Activated B cell treated with CpG ODN at 0.5 μM for 24 hours (primary cell): Measurements from ENCODE around the gene ARID3A. TPM values are rescaled to one million over a fixed set of nuclear protein-coding genes. Genes with fewer than 3 reads are reported as not detected.

Source experiments
- ATAC-seq: fragments of 200-7000 bp; cut with Tn5 transposase; one replicate; pipeline ENCODE4 v1.10.0; 2021; ENCODE audit warnings: low read depth, mild to moderate bottlenecking, moderate library complexity
- CTCF ChIA-PET: fragments of 350-600 bp; sonication (Branson Sonifier 250); formaldehyde crosslinking; loops from one replicate; lab custom pipeline; 2021; ENCODE audit warnings: antibody characterized with exemption; lab: Charles Lee
- POLR2A ChIA-PET: fragments of 350-600 bp; sonication (Branson Sonifier 250); formaldehyde crosslinking; loops from one replicate; lab custom pipeline; 2021; ENCODE audit warnings: antibody characterized with exemption; lab: Charles Lee
- DNase-seq: peaks from one replicate; pipeline ENCODE4 v3.0.0; 2022
- H3K27ac Mint-ChIP-seq: one replicate; pipeline ENCODE4 v1.8.0; 2020; ENCODE audit warnings: mixed read lengths
- H3K27me3 Mint-ChIP-seq: one replicate; pipeline ENCODE4 v1.8.0; 2021; ENCODE audit warnings: mixed read lengths
- H3K36me3 Mint-ChIP-seq: one replicate; pipeline ENCODE4 v1.8.0; 2021; ENCODE audit warnings: low read depth, mixed read lengths
- H3K4me1 Mint-ChIP-seq: one replicate; pipeline ENCODE4 v1.8.0; 2021; ENCODE audit warnings: mixed read lengths
- H3K4me3 Mint-ChIP-seq: one replicate; pipeline ENCODE4 v1.8.0; 2020; ENCODE audit warnings: mild to moderate bottlenecking, mixed read lengths
- H3K9me3 Mint-ChIP-seq: one replicate; pipeline ENCODE4 v1.8.0; 2020; ENCODE audit warnings: mixed read lengths
- CTCF ChIP-seq: fragments of 200-600 bp; IDR thresholded peaks from one replicate; pipeline ENCODE4 v1.8.0; 2022; ENCODE audit warnings: antibody characterized with exemption, mild to moderate bottlenecking
- intact Hi-C: fragments of 100-400 bp; cut with micrococcal nuclease; formaldehyde crosslinking; loops from one replicate; pipeline ENCODE4 v1.15.1; 2024
- total RNA-seq: library from RNA; stranded (reverse); gene quantifications from 2 replicates; pipeline ENCODE4 v1.2.3, GENCODE V29; 2022

Gene ARID3A
- total RNA-seq, 1 donor from 2014 or later = 74.9 TPM

- H3K9me3 Mint-ChIP-seq = no peaks in the 10 kb centered on the region
- peaks cover 7% of the 10 kb centered on the region for H3K36me3 Mint-ChIP-seq
- ChIA-PET POLR2A (interaction anchor here (0.7 to 5.7 kb wide), 2 partner anchors 53 to 56 kb away, joined by 5 to 67 read pairs; partner anchors contain the start of gene ARID3A), CTCF (interaction anchor here (2.2 to 4.5 kb wide), 2 partner anchors 57 to 117 kb away, joined by 34 to 37 read pairs; no protein-coding TSS in a partner anchor)
- intact Hi-C loops = no loop called here
- H3K4me1 Mint-ChIP-seq = peaks cover 16% of the 10 kb centered on the region
- peak overlapping the region; percentile 50 for H3K27ac Mint-ChIP-seq
- no peak for ATAC-seq
- H3K4me3 Mint-ChIP-seq = no peak overlapping the region
- no peak for DNase-seq
- no peaks in the 10 kb centered on the region for H3K27me3 Mint-ChIP-seq
- TF ChIP-seq CTCF = no peak
These were observed 54.5 kb downstream of the ARID3A start for GRCh38 chr19:980133-980998.

- Mint-ChIP-seq H3K4me1 (peaks cover 19% of the 10 kb centered on the region), H3K27me3 (no peaks in the 10 kb centered on the region), H3K4me3 (no peak overlapping the region), H3K9me3 (no peaks in the 10 kb centered on the region), H3K36me3 (peaks cover 22% of the 10 kb centered on the region), H3K27ac (no peak overlapping the region)
- peak; percentile 70 for ATAC-seq
- ChIA-PET CTCF (interaction anchor here (2.0 to 4.5 kb wide), 3 partner anchors 59 to 119 kb away, joined by 5 to 37 read pairs (median 34); no protein-coding TSS in a partner anchor), POLR2A (interaction anchor here (1.9 to 5.7 kb wide), 3 partner anchors 35 to 64 kb away, joined by 8 to 67 read pairs (median 10); partner anchors contain the start of gene ARID3A)
- peak; percentile 70 for TF ChIP-seq CTCF
- DNase-seq = peak; percentile 89
- intact Hi-C loops = loop anchor here (1.0 to 2.0 kb wide), 2 partner anchors 36 to 61 kb away; no protein-coding TSS in a partner anchor
These were observed 56.8 kb downstream of the ARID3A start for GRCh38 chr19:982567-983170.

GRCh38 chr19:984165-984967 is 58.5 kb downstream of the ARID3A start, which contains the start of gene WDR18:
Gene WDR18 (plus strand): TSS chr19:984345. CDS start chr19:984354, 9 bp downstream.
- intact Hi-C loops = loop anchor here (1.0 kb wide), 5 partner anchors 17 to 256 kb away; partner anchors contain the start of genes RNU6-2 and TMEM259
- Mint-ChIP-seq H3K36me3 (peaks cover 32% of the 10 kb centered on the region), H3K4me3 (peak within 1 kb of the TSS; percentile 92), H3K27me3 (no peaks in the 10 kb centered on the region), H3K27ac (peak within 1 kb of the TSS; percentile 89), H3K4me1 (peaks cover 18% of the 10 kb centered on the region), H3K9me3 (no peaks in the 10 kb centered on the region)
- ChIA-PET POLR2A (interaction anchor here (0.6 to 5.7 kb wide), 44 partner anchors 8 to 321 kb away, joined by 3 to 67 read pairs (median 5); partner anchors contain the start of genes ABCA7, ARHGAP45, ARID3A and ATP5F1D), CTCF (interaction anchor here (0.7 to 4.5 kb wide), 13 partner anchors 12 to 260 kb away, joined by 3 to 34 read pairs (median 4); partner anchors contain the start of gene CFD)
- ATAC-seq (peak; percentile 89), DNase-seq (peak; percentile 89)
- TF ChIP-seq CTCF = no peak

GRCh38 chr19:986083-986482 is 60.2 kb downstream of the ARID3A start:
- intact Hi-C loops = no loop called here
- Mint-ChIP-seq H3K36me3 (peaks cover 40% of the 10 kb centered on the region), H3K9me3 (no peaks in the 10 kb centered on the region), H3K27ac (no peak overlapping the region), H3K4me1 (peaks cover 17% of the 10 kb centered on the region), H3K27me3 (no peaks in the 10 kb centered on the region), H3K4me3 (peak overlapping the region; percentile 92)
- no peak for DNase-seq
- ChIA-PET CTCF (no interaction called here), POLR2A (no interaction called here)
- TF ChIP-seq CTCF = no peak
- ATAC-seq = no peak
